ENCODE measurements around the gene EIF4G3. TPM values are rescaled to one million over a fixed set of nuclear protein-coding genes. Genes with fewer than 3 reads are reported as not detected.

Gene EIF4G3
- polyA plus RNA-seq, 3 donors: 5.1 to 34.2 (median 5.8) TPM

DNA sequence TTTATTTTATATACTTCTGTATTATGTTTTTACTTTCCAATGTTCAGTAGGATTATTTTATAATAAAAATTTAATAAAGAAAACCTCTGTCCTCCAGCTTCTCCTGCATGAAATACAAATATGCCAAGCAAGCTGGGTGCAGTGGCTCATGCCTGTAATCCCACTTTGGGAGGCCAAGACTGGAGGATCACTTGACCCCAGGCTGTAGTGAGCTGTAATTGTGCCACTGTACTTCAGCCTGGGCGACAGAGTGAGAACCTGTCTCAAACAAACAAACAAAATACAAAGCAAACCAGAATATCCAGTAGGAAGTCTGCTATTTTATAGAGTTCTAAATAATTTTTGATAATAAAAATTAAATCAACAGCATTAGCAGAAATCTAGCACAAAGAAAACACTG, 168.8 kb downstream of the EIF4G3 start:
- no peak overlapping the region for H3K4me2 ChIP-seq (replicated peaks; ENCODE audit: extremely low read depth, low read length, poor library complexity, severe bottlenecking)
- H3K36me3 ChIP-seq (replicated peaks in 1 of 2; ENCODE audit: control insufficient read depth in 1 of 2, insufficient read depth in 2 of 2, low read length in 2 of 2): no peaks in the 10 kb centered on the region
- WGBS (ENCODE audit: insufficient coverage): no CpG with 5 or more reads among the region's 1 CpG
- peaks cover 30% of the 10 kb centered on the region for H4K20me1 ChIP-seq (ENCODE audit: insufficient read depth, low read length)
- intact Hi-C loops (cut with micrococcal nuclease): no loop called here
- peaks cover 5% of the 10 kb centered on the region for H3K4me1 Mint-ChIP-seq
- peaks cover 0 to 2% (median 0%) of the 10 kb centered on the region in 3 donors for H3K27me3 Mint-ChIP-seq (ENCODE audit: low read depth in 3 of 3)
- H3K27ac ChIP-seq (ENCODE audit: low read depth in 1 of 2, low read length in 2 of 2): no peak overlapping the region
- peaks cover 3% of the 10 kb centered on the region for H3K79me2 ChIP-seq (ENCODE audit: insufficient read depth, low read length)
- no peaks in the 10 kb centered on the region for H3K27me3 ChIP-seq (ENCODE audit: control insufficient read depth in 2 of 2, insufficient read depth in 2 of 2, low read length in 2 of 2)
- no peak overlapping the region for H3K4me3 Mint-ChIP-seq
- no peak overlapping the region for H3K27ac Mint-ChIP-seq
- no peak overlapping the region for H3K9ac ChIP-seq (ENCODE audit: insufficient read depth, low read length, poor library complexity, severe bottlenecking)
- peaks cover 0 to 2% (median 0%) of the 10 kb centered on the region in 7 donors for H3K9me3 Mint-ChIP-seq
- DNase-seq: no peak
- H2AFZ ChIP-seq (ENCODE audit: insufficient read depth, low read depth, low read length, poor library complexity, severe bottlenecking): no peak overlapping the region
- H3K36me3 Mint-ChIP-seq: peaks cover 7 to 12% of the 10 kb centered on the region in 2 donors
- TF ChIP-seq, protein P1, sequence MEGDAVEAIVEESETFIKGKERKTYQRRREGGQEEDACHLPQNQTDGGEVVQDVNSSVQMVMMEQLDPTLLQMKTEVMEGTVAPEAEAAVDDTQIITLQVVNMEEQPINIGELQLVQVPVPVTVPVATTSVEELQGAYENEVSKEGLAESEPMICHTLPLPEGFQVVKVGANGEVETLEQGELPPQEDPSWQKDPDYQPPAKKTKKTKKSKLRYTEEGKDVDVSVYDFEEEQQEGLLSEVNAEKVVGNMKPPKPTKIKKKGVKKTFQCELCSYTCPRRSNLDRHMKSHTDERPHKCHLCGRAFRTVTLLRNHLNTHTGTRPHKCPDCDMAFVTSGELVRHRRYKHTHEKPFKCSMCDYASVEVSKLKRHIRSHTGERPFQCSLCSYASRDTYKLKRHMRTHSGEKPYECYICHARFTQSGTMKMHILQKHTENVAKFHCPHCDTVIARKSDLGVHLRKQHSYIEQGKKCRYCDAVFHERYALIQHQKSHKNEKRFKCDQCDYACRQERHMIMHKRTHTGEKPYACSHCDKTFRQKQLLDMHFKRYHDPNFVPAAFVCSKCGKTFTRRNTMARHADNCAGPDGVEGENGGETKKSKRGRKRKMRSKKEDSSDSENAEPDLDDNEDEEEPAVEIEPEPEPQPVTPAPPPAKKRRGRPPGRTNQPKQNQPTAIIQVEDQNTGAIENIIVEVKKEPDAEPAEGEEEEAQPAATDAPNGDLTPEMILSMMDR (IDR thresholded peaks at IDR 0.05): no peak
- H3K4me3 ChIP-seq (replicated peaks in 1 of 3; ENCODE audit: low read depth in 2 of 3, low read length in 3 of 3): no peak overlapping the region
- H3K4me1 ChIP-seq (ENCODE audit: control insufficient read depth in 1 of 2, insufficient read depth in 2 of 2, low read length in 2 of 2): no peaks in the 10 kb centered on the region
- H3K9me3 ChIP-seq (replicated peaks in 1 of 2; ENCODE audit: control insufficient read depth in 1 of 2, insufficient read depth in 1 of 2, low read length in 2 of 2): no peaks in the 10 kb centered on the region

DNA sequence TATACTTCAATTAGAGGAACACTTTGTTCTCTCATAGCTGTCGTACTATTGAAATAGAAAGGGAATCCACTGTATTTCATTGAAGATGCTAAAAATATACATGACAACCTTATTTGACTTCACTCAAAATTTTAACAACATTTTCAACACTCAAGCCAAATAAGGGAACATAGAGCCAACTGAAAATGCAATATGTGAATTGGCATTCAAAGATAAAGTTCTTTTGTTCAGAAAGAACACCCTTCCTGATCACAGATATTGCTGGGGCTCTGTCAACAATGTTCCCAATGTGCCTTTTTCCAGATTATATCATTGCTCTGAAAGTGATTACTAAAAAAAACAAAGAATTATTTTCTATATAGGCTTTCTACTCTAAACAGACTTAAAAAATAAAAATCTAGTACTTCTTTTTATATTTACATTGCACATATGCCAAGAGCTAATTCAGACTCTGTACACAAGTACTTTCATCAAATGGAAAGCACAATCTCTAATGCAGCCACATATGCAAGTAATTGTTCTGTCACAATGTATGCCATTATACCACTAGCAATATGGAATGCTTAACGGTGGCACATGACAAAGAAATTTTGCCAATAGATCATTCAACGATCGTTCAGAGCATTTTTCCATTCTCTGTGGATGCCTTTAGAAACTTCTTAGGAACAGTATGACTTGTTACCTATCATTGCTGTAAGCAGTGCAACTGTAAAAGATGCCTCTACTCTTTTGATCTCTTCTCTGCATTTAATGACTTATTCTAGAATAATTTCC, 171.0 kb downstream of the EIF4G3 start:
- Histone ChIP-seq H3K27me3 (ENCODE audit: control insufficient read depth in 2 of 2, insufficient read depth in 2 of 2, low read length in 2 of 2) (no peaks in the 10 kb centered on the region), H3K4me2 (replicated peaks; ENCODE audit: extremely low read depth, low read length, poor library complexity, severe bottlenecking) (no peak overlapping the region), H3K36me3 (replicated peaks in 1 of 2; ENCODE audit: control insufficient read depth in 1 of 2, insufficient read depth in 2 of 2, low read length in 2 of 2) (peaks cover 0 to 14% of the 10 kb centered on the region in 2 donors), H3K27ac (ENCODE audit: low read depth in 1 of 2, low read length in 2 of 2) (no peak overlapping the region), H3K9ac (ENCODE audit: insufficient read depth, low read length, poor library complexity, severe bottlenecking) (no peak overlapping the region), H3K9me3 (replicated peaks in 1 of 2; ENCODE audit: control insufficient read depth in 1 of 2, insufficient read depth in 1 of 2, low read length in 2 of 2) (no peaks in the 10 kb centered on the region), H4K20me1 (ENCODE audit: insufficient read depth, low read length) (peaks cover 10% of the 10 kb centered on the region), H3K79me2 (ENCODE audit: insufficient read depth, low read length) (peaks cover 1% of the 10 kb centered on the region), H3K4me1 (ENCODE audit: control insufficient read depth in 1 of 2, insufficient read depth in 2 of 2, low read length in 2 of 2) (no peaks in the 10 kb centered on the region), H2AFZ (ENCODE audit: insufficient read depth, low read depth, low read length, poor library complexity, severe bottlenecking) (no peak overlapping the region), H3K4me3 (replicated peaks in 1 of 3; ENCODE audit: low read depth in 2 of 3, low read length in 3 of 3) (no peak overlapping the region)
- TF ChIP-seq, protein P1 (IDR thresholded peaks at IDR 0.05): no peak
- H3K27me3 Mint-ChIP-seq (ENCODE audit: low read depth in 3 of 3): no peaks in the 10 kb centered on the region
- WGBS (ENCODE audit: insufficient coverage): 80% methylated on average over 2 of the region's 4 CpGs
- peaks cover 5% of the 10 kb centered on the region for H3K4me1 Mint-ChIP-seq
- H3K4me3 Mint-ChIP-seq: no peak overlapping the region
- intact Hi-C loops (cut with micrococcal nuclease): no loop called here
- peaks cover 0 to 2% (median 0%) of the 10 kb centered on the region in 7 donors for H3K9me3 Mint-ChIP-seq
- H3K36me3 Mint-ChIP-seq: peaks cover 16 to 19% of the 10 kb centered on the region in 2 donors
- no peak for DNase-seq
- no peak overlapping the region for H3K27ac Mint-ChIP-seq
